Liver (tissue), 9 donors: ENCODE measurements around the gene SLC2A9. TPM values are rescaled to one million over a fixed set of nuclear protein-coding genes. Genes with fewer than 3 reads are reported as not detected.

Experiments
- DNase-seq: peaks from one replicate; pipeline ENCODE4 v3.0.0-alpha.2; 2017; ENCODE audit warnings: low spot score
- H3K27ac ChIP-seq, 2 donors: one replicate each; pipeline ENCODE4 v1.7.0; 2013; ENCODE audit warnings: inconsistent platforms in 2 of 2, low read length in 2 of 2, control low read depth in 1 of 2, low read depth in 1 of 2, mild to moderate bottlenecking in 1 of 2
- H3K27me3 ChIP-seq, 4 donors: one replicate each; pipeline versions ENCODE4 v1.6.1 to v1.7.0; 2013; ENCODE audit warnings: low read length in 3 of 4, inconsistent platforms in 1 of 4, mild to moderate bottlenecking in 1 of 4, moderate library complexity in 1 of 4; ENCODE audit not compliant: control insufficient read depth in 4 of 4, insufficient read depth in 4 of 4
- H3K36me3 ChIP-seq, 4 donors: one replicate each; pipeline versions ENCODE4 v1.6.1 to v1.7.0; 2013; ENCODE audit warnings: low read length in 3 of 4, mild to moderate bottlenecking in 3 of 4, low read depth in 1 of 4, moderate library complexity in 1 of 4; ENCODE audit not compliant: control insufficient read depth in 4 of 4, insufficient read depth in 3 of 4
- H3K4me1 ChIP-seq, 4 donors: one replicate each; pipeline versions ENCODE4 v1.6.1 to v1.7.0; 2013; ENCODE audit warnings: low read length in 3 of 4, mild to moderate bottlenecking in 3 of 4, moderate library complexity in 1 of 4; ENCODE audit not compliant: control insufficient read depth in 4 of 4, insufficient read depth in 4 of 4
- H3K4me3 ChIP-seq, 3 donors: one replicate each; pipeline versions ENCODE4 v1.6.1 to v1.7.0; 2013; ENCODE audit warnings: low read length in 3 of 3, control low read depth in 1 of 3, low read depth in 1 of 3, mild to moderate bottlenecking in 1 of 3
- H3K9ac ChIP-seq, 2 donors: one replicate each; pipeline ENCODE4 v1.7.0; 2013; ENCODE audit warnings: low read length in 2 of 2, mild to moderate bottlenecking in 2 of 2, moderate library complexity in 2 of 2, control low read depth in 1 of 2, low read depth in 1 of 2
- H3K9me3 ChIP-seq, 4 donors: one replicate each; pipeline versions ENCODE4 v1.6.1 to v1.7.0; 2013; ENCODE audit warnings: low read length in 3 of 4; ENCODE audit not compliant: control insufficient read depth in 4 of 4
- FOXA1 ChIP-seq: IDR thresholded peaks from 2 replicates; pipeline ENCODE4 v1.6.1; 2016; ENCODE audit warnings: antibody characterized with exemption
- FOXA2 ChIP-seq: IDR thresholded peaks from 2 replicates; pipeline ENCODE4 v1.6.1; 2016; ENCODE audit warnings: antibody characterized with exemption
- HNF4G ChIP-seq: IDR thresholded peaks from 2 replicates; pipeline ENCODE4 v1.6.1; 2016; ENCODE audit warnings: antibody characterized with exemption
- JUND ChIP-seq, 2 donors: IDR thresholded peaks; 2 replicates each; pipeline ENCODE4 v1.6.1; 2016; ENCODE audit warnings: antibody characterized with exemption in 2 of 2
- RAD21 ChIP-seq, 2 donors: IDR thresholded peaks; 2 replicates each; pipeline ENCODE4 v1.6.1; 2016; ENCODE audit warnings: antibody characterized with exemption in 2 of 2, mild to moderate bottlenecking in 2 of 2
- SP1 ChIP-seq: IDR thresholded peaks from 2 replicates; pipeline ENCODE4 v1.6.1; 2018; ENCODE audit warnings: antibody characterized with exemption, mild to moderate bottlenecking
- YY1 ChIP-seq: IDR thresholded peaks from 2 replicates; pipeline ENCODE4 v1.6.1; 2016; ENCODE audit warnings: antibody characterized with exemption, mild to moderate bottlenecking
- ZBTB33 ChIP-seq: IDR thresholded peaks from 2 replicates; pipeline ENCODE4 v1.6.1; 2016; ENCODE audit warnings: antibody characterized with exemption
- WGBS: extraction: QIAGEN DNeasy Blood & Tissue Kit; methylation state at CpG from one replicate; pipeline ENCODE4 v1.1.7; 2013; 5-methylcytosine and 5-hydroxymethylcytosine counted together
- polyA plus RNA-seq, 2 donors: library from polyadenylated mRNA; stranded (reverse) in 1 of 2; unstranded in 1 of 2; fragments of 200-250 nt in 1 of 2; fragments of >200 nt in 1 of 2; fragmentation: Nextera tagmentation in 1 of 2; extraction: Ambion mirVana in 1 of 2; gene quantifications; one replicate each; pipeline versions ENCODE4 v1.2.1 to v1.2.3, GENCODE V29; 2013 to 2015
- total RNA-seq, 2 donors: library from RNA; depleted of rRNA; stranded (reverse); fragments of >200 nt; gene quantifications; one replicate each; pipeline ENCODE4 v1.2.3, GENCODE V29; 2014
- TF ChIP-seq, protein P1 (sequence below): IDR thresholded peaks from 2 replicates; pipeline ENCODE4 v1.6.1; 2016; ENCODE audit warnings: antibody characterized with exemption, mild to moderate bottlenecking
- donor health status: healthy.
- donor health status: healthy.
- donor health status: healthy.
- donor health status: healthy.
- donor health status: healthy.

The SLC2A9 gene
- total and polyA plus RNA-seq, 4 donors: 6.2 to 49.0 (median 21.6) TPM

GRCh38 chr4:10058371-10058770 is 37.1 kb upstream of the SLC2A9 start:
- H3K9me3 ChIP-seq: no peaks in the 10 kb centered on the region
- H3K27ac ChIP-seq: no peak overlapping the region
- no peaks in the 10 kb centered on the region for H3K27me3 ChIP-seq
- 95% methylated on average over 7 of the region's 7 CpGs for WGBS
- H3K4me1 ChIP-seq: no peaks in the 10 kb centered on the region
- no peak overlapping the region for H3K4me3 ChIP-seq
- H3K36me3 ChIP-seq: no peaks in the 10 kb centered on the region
- no peak for TF ChIP-seq FOXA2
- TF ChIP-seq ZBTB33: no peak
- TF ChIP-seq HNF4G: no peak
- no peak overlapping the region for H3K9ac ChIP-seq
- DNase-seq: no peak

GRCh38 chr4:10057023-10057395 is 35.7 kb upstream of the SLC2A9 start:
- Histone ChIP-seq H3K36me3 (no peaks in the 10 kb centered on the region), H3K9me3 (no peaks in the 10 kb centered on the region), H3K27ac (no peak overlapping the region), H3K27me3 (no peaks in the 10 kb centered on the region), H3K9ac (no peak overlapping the region), H3K4me3 (no peak overlapping the region), H3K4me1 (no peaks in the 10 kb centered on the region)
- 90% methylated on average over 4 of the region's 4 CpGs for whole genome bisulfite sequencing
- no peak for DNase-seq
- TF ChIP-seq SP1 (no peak), JUND (IDR thresholded peaks at IDR 0.05) (no peak), HNF4G (no peak)
- TF ChIP-seq, protein P1, sequence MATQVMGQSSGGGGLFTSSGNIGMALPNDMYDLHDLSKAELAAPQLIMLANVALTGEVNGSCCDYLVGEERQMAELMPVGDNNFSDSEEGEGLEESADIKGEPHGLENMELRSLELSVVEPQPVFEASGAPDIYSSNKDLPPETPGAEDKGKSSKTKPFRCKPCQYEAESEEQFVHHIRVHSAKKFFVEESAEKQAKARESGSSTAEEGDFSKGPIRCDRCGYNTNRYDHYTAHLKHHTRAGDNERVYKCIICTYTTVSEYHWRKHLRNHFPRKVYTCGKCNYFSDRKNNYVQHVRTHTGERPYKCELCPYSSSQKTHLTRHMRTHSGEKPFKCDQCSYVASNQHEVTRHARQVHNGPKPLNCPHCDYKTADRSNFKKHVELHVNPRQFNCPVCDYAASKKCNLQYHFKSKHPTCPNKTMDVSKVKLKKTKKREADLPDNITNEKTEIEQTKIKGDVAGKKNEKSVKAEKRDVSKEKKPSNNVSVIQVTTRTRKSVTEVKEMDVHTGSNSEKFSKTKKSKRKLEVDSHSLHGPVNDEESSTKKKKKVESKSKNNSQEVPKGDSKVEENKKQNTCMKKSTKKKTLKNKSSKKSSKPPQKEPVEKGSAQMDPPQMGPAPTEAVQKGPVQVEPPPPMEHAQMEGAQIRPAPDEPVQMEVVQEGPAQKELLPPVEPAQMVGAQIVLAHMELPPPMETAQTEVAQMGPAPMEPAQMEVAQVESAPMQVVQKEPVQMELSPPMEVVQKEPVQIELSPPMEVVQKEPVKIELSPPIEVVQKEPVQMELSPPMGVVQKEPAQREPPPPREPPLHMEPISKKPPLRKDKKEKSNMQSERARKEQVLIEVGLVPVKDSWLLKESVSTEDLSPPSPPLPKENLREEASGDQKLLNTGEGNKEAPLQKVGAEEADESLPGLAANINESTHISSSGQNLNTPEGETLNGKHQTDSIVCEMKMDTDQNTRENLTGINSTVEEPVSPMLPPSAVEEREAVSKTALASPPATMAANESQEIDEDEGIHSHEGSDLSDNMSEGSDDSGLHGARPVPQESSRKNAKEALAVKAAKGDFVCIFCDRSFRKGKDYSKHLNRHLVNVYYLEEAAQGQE: no peak

GRCh38 chr4:10056334-10057022 is 35.2 kb upstream of the SLC2A9 start:
- H3K4me3 ChIP-seq: no peak overlapping the region
- H3K9ac ChIP-seq: no peak overlapping the region
- no peak for DNase-seq
- WGBS: 90% methylated on average over 8 of the region's 8 CpGs
- no peaks in the 10 kb centered on the region for H3K27me3 ChIP-seq
- no peak for TF ChIP-seq FOXA1
- no peak for TF ChIP-seq YY1
- no peak for TF ChIP-seq RAD21 (IDR thresholded peaks at IDR 0.05)
- H3K36me3 ChIP-seq: no peaks in the 10 kb centered on the region
- no peak overlapping the region for H3K27ac ChIP-seq
- no peaks in the 10 kb centered on the region for H3K9me3 ChIP-seq
- H3K4me1 ChIP-seq: no peaks in the 10 kb centered on the region
